ENCODE results near the gene MORN1.

The MORN1 gene

GRCh38 chr1:2318314-2319278, 72.8 kb downstream of the MORN1 start:
- no peak for DNase-seq (ENCODE audit: low read depth)

GRCh38 chr1:2317230-2318065, 73.9 kb downstream of the MORN1 start:
- DNase-seq (ENCODE audit: low read depth): no peak

GRCh38 chr1:2316451-2316961, 74.8 kb downstream of the MORN1 start:
- DNase-seq (ENCODE audit: low read depth): no peak

GRCh38 chr1:2315674-2316450, 75.5 kb downstream of the MORN1 start:
- no peak for DNase-seq (ENCODE audit: low read depth)

GRCh38 chr1:2314803-2315673, 76.3 kb downstream of the MORN1 start:
- peak; percentile 59 for DNase-seq (ENCODE audit: low read depth)

GRCh38 chr1:2314273-2314802, 77.0 kb downstream of the MORN1 start:
- DNase-seq (ENCODE audit: low read depth): no peak

- no peak for DNase-seq (ENCODE audit: low read depth)
Observed at GRCh38 chr1:2313651-2314261, 77.6 kb downstream of the MORN1 start.

- no peak for DNase-seq (ENCODE audit: low read depth)
Observed at GRCh38 chr1:2312515-2313301, 78.6 kb downstream of the MORN1 start.

- no peak for DNase-seq (ENCODE audit: low read depth)
Observed at GRCh38 chr1:2312160-2312514, 79.2 kb downstream of the MORN1 start.

GRCh38 chr1:2311184-2312032, 79.9 kb downstream of the MORN1 start:
- DNase-seq (ENCODE audit: low read depth): peak; percentile 42

GRCh38 chr1:2310332-2311183, 80.8 kb downstream of the MORN1 start:
- DNase-seq (ENCODE audit: low read depth): no peak

GRCh38 chr1:2308844-2309243, 82.5 kb downstream of the MORN1 start:
- no peak for DNase-seq (ENCODE audit: low read depth)

GRCh38 chr1:2307972-2308371, 83.4 kb downstream of the MORN1 start:
- no peak for DNase-seq (ENCODE audit: low read depth)

- DNase-seq (ENCODE audit: low read depth): no peak
Observed at GRCh38 chr1:2307064-2307605, 84.2 kb downstream of the MORN1 start.

GRCh38 chr1:2306151-2306978, 85.0 kb downstream of the MORN1 start:
- no peak for DNase-seq (ENCODE audit: low read depth)

- DNase-seq (ENCODE audit: low read depth): no peak
Observed at GRCh38 chr1:2304921-2305681, 86.3 kb downstream of the MORN1 start.

Measured in stimulated activated CD4-positive, alpha-beta T cell treated with anti-CD3 and anti-CD28 coated beads, Interleukin-2, amount 100 ng/mL, for 4 hours (primary cell).